HG03108 (cell line): ENCODE results near the gene MAPK8IP1.

Experiments used
- ATAC-seq: cut with Tn5 transposase; IDR thresholded peaks from one replicate; pipeline ENCODE4 v1.9.1; 2021; ENCODE audit warnings: moderate library complexity; ENCODE audit not compliant: unreplicated experiment

MAPK8IP1 gene

DNA sequence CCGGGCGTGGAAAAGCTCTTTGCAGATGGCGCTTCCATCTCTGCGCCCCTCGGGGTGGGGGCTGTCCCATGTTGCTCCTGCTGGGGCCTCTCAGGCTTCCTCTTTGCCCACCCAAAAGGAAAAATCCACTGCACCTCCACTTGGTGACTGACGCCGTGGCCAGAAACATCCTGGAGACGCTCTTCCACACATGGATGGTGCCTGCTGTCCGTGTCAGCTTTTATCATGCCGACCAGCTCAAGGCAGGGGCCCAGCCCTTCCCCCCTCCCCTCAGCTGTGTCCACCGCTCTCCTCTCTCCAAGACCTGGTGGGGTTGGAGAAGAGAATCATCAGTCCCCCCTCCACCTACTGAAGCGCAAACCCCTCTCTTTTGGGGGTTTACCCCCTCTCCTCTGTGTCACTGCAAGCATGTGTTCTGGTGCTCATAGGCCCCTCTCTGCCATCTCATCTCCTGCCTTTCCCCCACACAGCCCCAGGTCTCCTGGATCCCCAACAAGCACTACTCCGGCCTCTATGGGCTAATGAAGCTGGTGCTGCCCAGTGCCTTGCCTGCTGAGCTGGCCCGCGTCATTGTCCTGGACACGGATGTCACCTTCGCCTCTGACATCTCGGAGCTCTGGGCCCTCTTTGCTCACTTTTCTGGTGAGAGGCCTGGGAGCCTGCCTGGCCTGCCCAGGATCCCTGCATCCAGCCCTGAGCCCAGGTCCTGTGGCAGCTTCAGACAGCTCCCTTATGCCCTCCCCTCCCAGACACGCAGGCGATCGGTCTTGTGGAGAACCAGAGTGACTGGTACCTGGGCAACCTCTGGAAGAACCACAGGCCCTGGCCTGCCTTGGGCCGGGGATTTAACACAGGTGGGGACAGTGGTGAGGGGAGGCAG is 38.8 kb downstream of the MAPK8IP1 start:
- no peak for ATAC-seq

GRCh38 chr11:45924927-45925326 is 39.5 kb downstream of the MAPK8IP1 start:
- ATAC-seq: no peak

GRCh38 chr11:45925550-45925949 is 40.1 kb downstream of the MAPK8IP1 start:
- ATAC-seq: no peak

DNA sequence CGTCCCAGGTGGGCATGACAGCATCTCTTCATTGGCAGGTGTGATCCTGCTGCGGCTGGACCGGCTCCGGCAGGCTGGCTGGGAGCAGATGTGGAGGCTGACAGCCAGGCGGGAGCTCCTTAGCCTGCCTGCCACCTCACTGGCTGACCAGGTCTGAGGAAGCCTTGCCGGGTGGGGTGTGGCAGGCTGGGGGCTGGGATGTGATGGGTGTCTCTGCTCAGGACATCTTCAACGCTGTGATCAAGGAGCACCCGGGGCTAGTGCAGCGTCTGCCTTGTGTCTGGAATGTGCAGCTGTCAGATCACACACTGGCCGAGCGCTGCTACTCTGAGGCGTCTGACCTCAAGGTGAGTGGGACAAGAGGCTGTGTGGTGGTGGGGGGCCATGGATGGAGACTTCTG is 40.5 kb downstream of the MAPK8IP1 start:
- ATAC-seq: no peak

DNA sequence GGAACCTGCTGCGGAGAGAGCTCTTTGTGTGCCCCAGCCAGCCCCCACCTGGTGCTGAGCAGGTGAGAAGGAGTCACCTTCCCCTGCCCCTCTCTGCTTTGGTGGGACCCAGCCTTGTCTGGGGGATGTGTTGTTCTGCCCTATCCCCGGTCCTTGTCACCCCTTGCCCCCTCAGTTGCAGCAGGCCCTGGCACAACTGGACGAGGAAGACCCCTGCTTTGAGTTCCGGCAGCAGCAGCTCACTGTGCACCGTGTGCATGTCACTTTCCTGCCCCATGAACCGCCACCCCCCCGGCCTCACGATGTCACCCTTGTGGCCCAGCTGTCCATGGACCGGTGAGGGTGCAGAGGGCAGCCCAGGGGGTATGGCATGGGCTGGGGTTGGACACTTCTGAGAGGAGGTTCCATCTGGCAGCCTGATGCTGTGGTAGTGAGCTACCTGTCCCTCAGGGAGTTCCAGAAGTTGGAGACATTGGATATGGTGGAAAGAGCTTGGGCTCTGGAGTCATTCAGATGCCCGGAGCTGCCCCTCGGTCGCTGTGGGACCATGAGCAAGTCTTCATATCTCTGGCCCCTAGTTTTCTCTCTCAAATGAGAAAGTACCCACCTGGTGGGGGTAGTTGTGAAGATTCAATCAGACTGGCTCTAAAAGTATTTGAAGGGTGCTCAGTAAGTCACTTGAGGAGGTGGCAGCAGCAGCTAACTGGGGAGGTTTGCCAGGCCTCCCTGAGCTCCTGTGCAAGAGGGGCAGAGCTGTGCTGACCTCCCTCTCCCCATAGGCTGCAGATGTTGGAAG is 41.3 kb downstream of the MAPK8IP1 start:
- no peak for ATAC-seq

DNA sequence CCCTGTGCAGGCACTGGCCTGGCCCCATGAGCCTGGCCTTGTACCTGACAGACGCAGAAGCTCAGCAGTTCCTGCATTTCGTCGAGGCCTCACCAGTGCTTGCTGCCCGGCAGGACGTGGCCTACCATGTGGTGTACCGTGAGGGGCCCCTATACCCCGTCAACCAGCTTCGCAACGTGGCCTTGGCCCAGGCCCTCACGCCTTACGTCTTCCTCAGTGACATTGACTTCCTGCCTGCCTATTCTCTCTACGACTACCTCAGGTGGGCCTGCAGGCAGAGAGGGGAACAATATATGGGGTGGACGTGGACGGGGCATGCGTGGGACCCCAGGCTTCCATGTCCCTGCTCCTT is 41.9 kb downstream of the MAPK8IP1 start:
- ATAC-seq: no peak

DNA sequence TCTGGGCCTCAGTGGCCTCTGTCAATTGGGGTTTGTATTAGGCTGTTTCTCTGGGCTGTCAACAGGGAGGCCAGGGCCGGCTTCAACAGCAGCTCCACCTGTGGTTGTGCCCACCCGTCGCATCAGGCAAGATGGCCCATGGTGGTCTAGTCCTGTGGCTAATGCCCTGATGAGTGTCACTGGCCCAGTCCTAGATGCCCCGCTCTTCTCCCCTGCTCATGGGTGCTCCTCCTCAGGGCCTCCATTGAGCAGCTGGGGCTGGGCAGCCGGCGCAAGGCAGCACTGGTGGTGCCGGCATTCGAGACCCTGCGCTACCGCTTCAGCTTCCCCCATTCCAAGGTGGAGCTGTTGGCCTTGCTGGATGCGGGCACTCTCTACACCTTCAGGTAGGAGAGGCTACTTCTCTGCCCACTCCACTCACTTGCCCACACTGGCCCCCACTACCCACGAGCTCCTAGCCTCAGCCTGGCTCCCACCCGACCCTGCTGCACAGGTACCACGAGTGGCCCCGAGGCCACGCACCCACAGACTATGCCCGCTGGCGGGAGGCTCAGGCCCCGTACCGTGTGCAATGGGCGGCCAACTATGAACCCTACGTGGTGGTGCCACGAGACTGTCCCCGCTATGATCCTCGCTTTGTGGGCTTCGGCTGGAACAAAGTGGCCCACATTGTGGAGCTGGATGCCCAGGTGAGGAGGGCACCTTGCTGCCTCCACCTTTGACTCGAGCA is 42.4 kb downstream of the MAPK8IP1 start:
- ATAC-seq: no peak

DNA sequence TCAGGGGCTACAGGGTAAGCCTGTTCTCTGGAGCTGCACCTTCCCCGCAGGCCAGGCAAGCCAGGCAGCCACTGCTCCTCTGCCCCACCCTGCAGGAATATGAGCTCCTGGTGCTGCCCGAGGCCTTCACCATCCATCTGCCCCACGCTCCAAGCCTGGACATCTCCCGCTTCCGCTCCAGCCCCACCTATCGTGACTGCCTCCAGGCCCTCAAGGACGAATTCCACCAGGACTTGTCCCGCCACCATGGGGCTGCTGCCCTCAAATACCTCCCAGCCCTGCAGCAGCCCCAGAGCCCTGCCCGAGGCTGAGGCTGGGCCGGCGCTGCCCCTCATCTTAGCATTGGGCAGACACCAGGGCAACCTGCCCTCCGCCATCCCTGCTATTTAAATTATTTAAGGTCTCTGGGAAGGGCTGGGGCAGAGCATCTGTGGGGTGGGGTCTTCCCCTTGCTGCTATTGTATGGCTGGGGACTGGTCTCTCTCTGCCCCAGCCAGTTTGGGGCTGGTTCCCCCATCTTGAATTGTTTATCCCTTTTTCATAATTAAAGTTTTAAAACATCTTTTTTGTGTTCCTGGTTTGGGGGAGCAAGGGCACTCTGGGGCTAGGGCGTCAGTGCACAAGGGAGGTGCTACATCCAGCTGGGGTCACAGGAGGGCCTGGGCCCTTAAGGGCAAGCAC is 43.2 kb downstream of the MAPK8IP1 start:
- ATAC-seq: no peak

DNA sequence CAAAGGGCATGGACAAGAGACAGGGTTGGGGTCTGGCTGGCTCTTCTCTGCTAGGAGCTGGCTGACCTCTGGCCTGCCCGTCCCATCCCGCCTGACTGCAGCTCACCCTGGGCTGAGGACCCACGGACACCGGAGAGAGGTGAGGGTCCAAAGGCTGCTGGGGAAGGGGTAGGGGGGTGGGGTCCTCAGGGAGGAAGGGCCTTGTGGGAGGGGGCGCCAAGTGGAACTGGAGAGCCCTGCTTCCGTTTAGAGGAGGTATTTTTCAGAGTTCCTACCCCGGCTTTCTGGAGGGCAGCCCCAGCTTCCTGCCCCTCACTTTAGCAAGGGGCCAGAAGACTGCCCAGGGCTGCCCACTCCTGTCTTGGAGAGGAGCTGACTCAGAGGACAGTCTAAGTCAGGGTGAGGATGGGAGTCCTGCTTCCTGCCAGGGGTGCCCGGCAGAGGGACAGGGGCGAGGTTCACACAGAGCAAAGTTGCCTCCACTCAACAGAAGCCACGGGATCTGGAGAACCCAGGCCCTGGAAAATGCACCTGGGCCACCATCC is 44.1 kb downstream of the MAPK8IP1 start:
- peak; percentile 9 for ATAC-seq

DNA sequence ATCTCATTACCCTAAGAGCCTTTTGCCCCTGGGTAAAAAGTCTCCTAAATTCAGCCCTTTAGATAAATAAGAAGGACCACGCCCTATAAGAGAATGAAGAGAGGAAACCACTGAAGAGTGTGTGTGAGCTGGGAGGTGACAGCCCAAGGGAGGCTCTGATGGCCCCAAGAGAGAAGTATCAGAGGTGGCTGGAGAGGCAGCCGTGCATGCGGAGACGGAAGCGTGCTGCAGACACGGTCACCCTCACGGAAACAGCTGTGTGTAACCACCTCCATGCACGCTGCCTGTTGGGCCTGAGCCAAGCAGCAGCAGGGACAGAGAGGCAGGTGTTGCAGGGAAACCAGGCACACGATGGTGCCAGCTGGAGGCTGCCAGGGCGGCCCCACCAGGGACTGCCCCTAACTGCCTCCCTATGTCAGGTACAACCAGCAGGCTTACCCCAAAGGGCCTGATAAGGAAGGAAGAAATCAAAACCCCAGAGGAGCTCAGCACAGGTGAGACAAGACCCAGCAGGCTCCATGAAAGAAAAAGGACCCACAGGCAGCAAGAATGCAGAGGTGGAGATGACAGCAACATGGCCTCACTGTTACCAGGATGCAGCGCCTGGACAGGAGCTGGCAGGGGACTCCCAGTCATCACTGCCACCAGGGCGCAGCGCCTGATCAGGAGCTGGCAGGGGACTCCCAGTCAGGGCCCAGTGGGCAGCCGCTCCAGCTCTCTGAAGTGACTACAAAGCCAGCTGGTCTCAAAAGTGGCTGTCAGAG is 44.8 kb downstream of the MAPK8IP1 start:
- peak; percentile 87 for ATAC-seq

DNA sequence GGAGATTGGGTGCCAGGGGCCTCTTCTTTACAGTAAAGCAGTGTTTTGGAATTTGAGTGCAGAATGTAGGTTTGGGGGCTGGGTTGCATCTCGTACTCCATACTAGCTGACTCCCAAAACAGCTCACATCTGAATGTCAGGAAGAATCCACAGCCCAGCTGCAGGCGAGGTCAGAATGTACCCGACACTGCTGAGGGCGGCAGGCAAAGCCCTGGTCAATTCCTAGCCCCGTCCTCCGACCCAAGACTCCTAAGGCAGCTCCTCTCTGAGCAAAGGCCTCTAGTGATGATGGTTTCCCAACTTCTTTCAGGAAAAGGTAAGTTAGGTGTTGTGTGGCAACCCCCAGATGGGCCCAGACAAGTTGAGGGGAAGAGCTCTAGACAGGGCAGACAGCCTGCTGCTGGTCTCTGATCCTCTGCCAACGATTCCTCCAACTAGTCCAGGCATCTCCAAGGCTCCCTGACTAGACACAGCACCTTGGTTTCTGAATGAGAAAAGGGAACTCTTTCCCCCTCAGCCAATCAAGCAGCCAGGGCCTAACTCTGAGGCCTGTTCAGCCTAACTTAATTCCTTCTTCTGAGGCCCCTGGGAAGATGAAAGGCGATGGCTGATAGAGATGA is 45.6 kb downstream of the MAPK8IP1 start:
- no peak for ATAC-seq

- no peak for ATAC-seq
These were observed 46.3 kb downstream of the MAPK8IP1 start for GRCh38 chr11:45931739-45932138.

- ATAC-seq: no peak
These were observed 46.8 kb downstream of the MAPK8IP1 start for GRCh38 chr11:45932217-45932616.

- ATAC-seq: no peak
These were observed 47.8 kb downstream of the MAPK8IP1 start for GRCh38 chr11:45933131-45933831.

DNA sequence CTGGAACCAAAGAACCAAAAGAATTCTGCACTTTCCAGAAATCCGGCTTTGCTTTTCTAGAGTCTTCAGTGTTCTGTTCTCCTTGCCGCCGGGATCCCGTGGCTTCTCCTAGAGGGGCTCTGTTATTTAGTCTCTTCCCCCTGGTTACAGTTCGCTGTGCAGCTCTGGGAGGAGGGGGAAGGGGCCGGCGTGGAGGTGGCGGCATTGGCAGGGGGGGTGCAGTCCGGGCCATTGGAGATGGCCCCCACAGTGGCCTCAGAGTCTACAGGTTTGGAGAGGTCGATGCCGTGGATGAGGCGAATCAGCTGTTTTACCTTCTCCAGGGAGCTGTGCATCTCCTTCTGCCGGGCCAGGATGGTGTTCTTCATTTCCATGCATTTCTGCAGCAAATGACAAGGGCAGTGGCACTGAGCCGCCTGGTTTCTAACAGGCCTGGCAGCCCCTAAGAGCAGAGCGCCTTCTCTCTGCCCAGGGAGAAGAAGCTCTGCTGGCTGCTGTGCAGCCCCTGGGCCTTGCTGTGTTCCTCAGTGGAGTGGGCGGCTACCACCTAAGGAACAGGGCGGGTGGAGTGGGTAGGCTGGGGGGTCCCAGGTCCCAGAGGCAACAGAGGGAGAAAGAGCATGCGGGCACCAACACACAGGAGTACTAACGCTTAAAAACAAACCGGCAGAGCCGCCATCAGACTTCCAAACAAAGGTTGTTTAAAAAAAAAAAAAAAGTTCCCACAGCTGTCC is 48.6 kb downstream of the MAPK8IP1 start:
- no peak for ATAC-seq

- no peak for ATAC-seq
These were observed 49.3 kb downstream of the MAPK8IP1 start for GRCh38 chr11:45934580-45935318.

- ATAC-seq: no peak
These were observed 50.1 kb downstream of the MAPK8IP1 start for GRCh38 chr11:45935349-45936064.
